ENCODE data around the gene SAPCD2. TPM values are rescaled to one million over a fixed set of nuclear protein-coding genes. Genes with fewer than 3 reads are reported as not detected.

SAPCD2 gene
- total and polyA plus RNA-seq, 2 of the 4 experiments (the other 2 are of a cell fraction), result 3.4 to 4.9 TPM

GRCh38 chr9:137058521-137059234 is 11.7 kb downstream of the SAPCD2 start:
- H3K4me2 ChIP-seq (ENCODE audit: low read depth, low read length), result no peak overlapping the region
- no peak overlapping the region for H2BK20ac ChIP-seq (ENCODE audit: low read depth, low read length)
- no peak overlapping the region for H2BK15ac ChIP-seq (ENCODE audit: low read depth, low read length)
- H4K8ac ChIP-seq (ENCODE audit: low read depth in 2 of 2, low read length in 2 of 2), result no peak overlapping the region
- no TSS peak for BruUV-seq (replicated peaks)
- H3K56ac ChIP-seq (ENCODE audit: extremely low read depth, insufficient read depth, low read length), result no peak overlapping the region
- in situ Hi-C loops (cut with MboI; ENCODE audit: low sequenced_read_pairs), result no loop called here
- CTCF ChIA-PET, result interaction anchor here (1.1 to 1.2 kb wide), 2 partner anchors 12 to 28 kb away, joined by 3 to 4 read pairs; partner anchors contain the start of genes MAN1B1 and NPDC1
- H3K27me3 ChIP-seq (ENCODE audit: control insufficient read depth, insufficient read depth, low read length), result peaks cover 27% of the 10 kb centered on the region
- DNase-seq, result no peak
- no peak overlapping the region for H3K4me3 ChIP-seq (ENCODE audit: insufficient read depth, low read depth, low read length)
- no peak overlapping the region for H4K91ac ChIP-seq (ENCODE audit: insufficient read depth, low read depth, low read length)
- H3K36me3 ChIP-seq (ENCODE audit: control insufficient read depth, insufficient read depth, low read length), result no peaks in the 10 kb centered on the region
- no peak for ATAC-seq (ENCODE audit: low read depth)
- H3K23ac ChIP-seq (ENCODE audit: low read depth, low read length), result no peak overlapping the region
- H2AK9ac ChIP-seq (replicated peaks; ENCODE audit: low read depth, low read length, poor library complexity), result no peak overlapping the region
- no peak overlapping the region for H2BK120ac ChIP-seq (ENCODE audit: low read depth, low read length)
- H2BK5ac ChIP-seq (ENCODE audit: low read depth, low read length, poor library complexity, severe bottlenecking), result no peak overlapping the region
- H3K9me1 ChIP-seq (ENCODE audit: insufficient read depth, low read length), result no peaks in the 10 kb centered on the region
- no peak overlapping the region for H2AFZ ChIP-seq (replicated peaks; ENCODE audit: low read length, poor library complexity)
- no peak overlapping the region for H3K27ac ChIP-seq (ENCODE audit: insufficient read depth, low read length)
- TF ChIP-seq POLR2A (IDR thresholded peaks at IDR 0.05; ENCODE audit: low read depth, low read length) (no peak), CTCF (conservative IDR thresholded peaks at IDR 0.05; ENCODE audit: low read depth, low read length) (no peak), SMC3 (IDR thresholded peaks at IDR 0.05; ENCODE audit: low read depth, low read length) (no peak), NFE2L2 (IDR thresholded peaks at IDR 0.05; ENCODE audit: low read depth, low read length) (no peak), FOS (IDR thresholded peaks at IDR 0.05; ENCODE audit: low read depth, low read length) (no peak), RCOR1 (IDR thresholded peaks at IDR 0.05; ENCODE audit: insufficient replicate concordance, low read length) (no peak), MXI1 (IDR thresholded peaks at IDR 0.05; ENCODE audit: borderline replicate concordance, low read depth, low read length) (no peak), CEBPB (IDR thresholded peaks at IDR 0.05; ENCODE audit: low read depth, low read length) (no peak), MAFK (IDR thresholded peaks at IDR 0.05; ENCODE audit: low read depth, low read length) (no peak), RFX5 (IDR thresholded peaks at IDR 0.05; ENCODE audit: low read depth, low read length) (no peak), USF2 (IDR thresholded peaks at IDR 0.05; ENCODE audit: low read depth, low read length) (no peak), MAZ (IDR thresholded peaks at IDR 0.05; ENCODE audit: borderline replicate concordance, low read depth, low read length) (no peak), BHLHE40 (IDR thresholded peaks at IDR 0.05; ENCODE audit: low read depth, low read length) (no peak), RAD21 (IDR thresholded peaks at IDR 0.05; ENCODE audit: low read length) (no peak), ELK1 (IDR thresholded peaks at IDR 0.05; ENCODE audit: borderline replicate concordance, low read depth, low read length) (no peak), CHD1 (IDR thresholded peaks at IDR 0.05; ENCODE audit: low read depth, low read length) (no peak)
- no peak overlapping the region for H2AK5ac ChIP-seq (ENCODE audit: low read depth, low read length)
- intact Hi-C loops (cut with micrococcal nuclease), result no loop called here
- no peak overlapping the region for H3K9ac ChIP-seq (ENCODE audit: low read depth, low read length)
- H3K79me1 ChIP-seq (ENCODE audit: low read depth in 1 of 2, low read length in 2 of 2), result no peaks in the 10 kb centered on the region
- POLR2A ChIA-PET (ENCODE audit: unreplicated experiment), result no interaction called here
- H3K9me3 ChIP-seq (ENCODE audit: control insufficient read depth, insufficient read depth, low read length), result no peaks in the 10 kb centered on the region
- H3K4ac ChIP-seq (ENCODE audit: low read depth, low read length), result no peak overlapping the region
- no peak overlapping the region for H4K5ac ChIP-seq (ENCODE audit: low read depth, low read length)
- no peak overlapping the region for H3K14ac ChIP-seq (replicated peaks; ENCODE audit: low read depth, low read length)
- no peaks in the 10 kb centered on the region for H4K20me1 ChIP-seq (ENCODE audit: insufficient read depth, low read length)
- peaks cover 3% of the 10 kb centered on the region; the same call in 1 of the 2 replicates for H3K4me1 ChIP-seq (ENCODE audit: control insufficient read depth, insufficient read depth, low read length)
- dilution Hi-C loops (cut with HindIII; ENCODE audit: low sequenced_read_pairs, unreplicated experiment), result no loop called here
- 79% methylated on average over 6 of the region's 9 CpGs; no CpG with 5 or more reads in 1 of the 2 experiments for WGBS, 2 experiments (ENCODE audit: extremely low coverage in 2 of 2, insufficient read length in 1 of 2)
- no peak overlapping the region for H3K18ac ChIP-seq (ENCODE audit: low read depth, low read length)
